DMS153 (cell line): ENCODE measurements around the gene EPS8L2.
"Not testable (repeated sequence)": the region's sequence is repeated elsewhere in the genome, so short reads cannot be mapped to it uniquely, and the experiment has no call there.

Experiments
- DNase-seq: peaks from one replicate; lab custom pipeline; 2025; lab: John Stamatoyannopoulos, UW

EPS8L2 gene

GRCh38 chr11:726278-727220 lies 20.5 kb downstream of the EPS8L2 start:
- DNase-seq, result peak; percentile 75

DNA sequence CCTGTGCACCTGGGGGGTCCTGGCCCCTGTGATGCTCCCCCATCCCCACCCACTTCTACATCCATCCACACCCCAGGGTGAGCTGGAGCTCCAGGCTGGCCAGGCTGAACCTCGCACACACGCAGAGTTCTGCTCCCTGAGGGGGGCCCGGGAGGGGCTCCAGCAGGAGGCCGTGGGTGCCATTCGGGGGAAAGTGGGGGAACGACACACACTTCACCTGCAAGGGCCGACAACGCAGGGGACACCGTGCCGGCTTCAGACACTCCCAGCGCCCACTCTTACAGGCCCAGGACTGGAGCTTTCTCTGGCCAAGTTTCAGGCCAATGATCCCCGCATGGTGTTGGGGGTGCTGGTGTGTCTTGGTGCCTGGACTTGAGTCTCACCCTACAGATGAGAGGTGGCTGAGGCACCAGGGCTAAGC lies 21.3 kb downstream of the EPS8L2 start:
- no peak for DNase-seq

- DNase-seq, result peak; percentile 57
Observed at GRCh38 chr11:727859-728748, 22.1 kb downstream of the EPS8L2 start.

- no peak for DNase-seq
Observed at GRCh38 chr11:728901-729491, 23.0 kb downstream of the EPS8L2 start.

- DNase-seq, result no peak
Observed at GRCh38 chr11:729492-730074, 23.6 kb downstream of the EPS8L2 start.

DNA sequence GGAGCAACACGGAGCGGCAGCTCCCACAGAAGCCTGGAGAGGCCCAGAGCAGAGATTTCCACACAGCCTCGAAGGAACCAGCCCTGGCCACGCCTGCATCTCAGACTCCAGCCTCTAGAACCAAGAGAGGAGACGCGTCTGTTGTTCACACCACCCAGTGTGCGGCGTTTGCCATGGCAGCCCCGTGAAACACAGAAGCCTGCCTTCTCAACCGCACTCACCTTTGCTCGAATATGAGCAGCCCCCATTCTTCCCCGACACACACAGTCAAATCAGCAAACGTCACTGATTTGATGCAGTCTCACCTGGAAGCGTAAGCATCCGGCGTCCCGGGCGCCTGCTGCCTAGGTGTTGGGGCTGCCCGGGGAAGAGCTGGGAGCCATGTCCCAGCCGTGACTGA lies 27.0 kb downstream of the EPS8L2 start:
- no peak for DNase-seq

- DNase-seq, result not testable (repeated sequence)
Observed at GRCh38 chr11:734541-734940, 28.5 kb downstream of the EPS8L2 start.

- no peak for DNase-seq
Observed at GRCh38 chr11:737366-737765, 31.3 kb downstream of the EPS8L2 start.

- DNase-seq, result not testable (repeated sequence)
Observed at GRCh38 chr11:737899-738298, 31.9 kb downstream of the EPS8L2 start.

- no peak for DNase-seq
Observed at GRCh38 chr11:742156-742546, 36.1 kb downstream of the EPS8L2 start.

- DNase-seq, result no peak
Observed at GRCh38 chr11:742571-743201, 36.7 kb downstream of the EPS8L2 start.

DNA sequence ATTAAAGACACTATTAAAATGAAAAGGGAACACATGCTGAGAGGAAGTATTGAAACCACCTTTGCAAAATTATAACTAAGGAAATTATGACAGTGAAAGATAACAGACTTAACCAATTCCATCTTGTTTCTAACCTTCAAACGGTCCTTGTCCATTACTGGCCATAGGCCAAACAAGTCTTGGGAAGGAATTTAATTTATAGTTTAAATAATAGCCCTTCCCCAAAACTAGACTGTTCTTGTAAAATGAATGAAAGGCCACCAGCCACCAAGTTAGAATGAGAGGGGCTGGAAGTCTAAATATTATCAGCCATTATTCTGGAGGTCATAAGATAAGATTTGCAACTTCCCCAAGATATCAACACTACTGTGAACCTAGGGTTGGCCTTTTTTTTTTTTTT lies 39.4 kb downstream of the EPS8L2 start:
- DNase-seq, result no peak

DNA sequence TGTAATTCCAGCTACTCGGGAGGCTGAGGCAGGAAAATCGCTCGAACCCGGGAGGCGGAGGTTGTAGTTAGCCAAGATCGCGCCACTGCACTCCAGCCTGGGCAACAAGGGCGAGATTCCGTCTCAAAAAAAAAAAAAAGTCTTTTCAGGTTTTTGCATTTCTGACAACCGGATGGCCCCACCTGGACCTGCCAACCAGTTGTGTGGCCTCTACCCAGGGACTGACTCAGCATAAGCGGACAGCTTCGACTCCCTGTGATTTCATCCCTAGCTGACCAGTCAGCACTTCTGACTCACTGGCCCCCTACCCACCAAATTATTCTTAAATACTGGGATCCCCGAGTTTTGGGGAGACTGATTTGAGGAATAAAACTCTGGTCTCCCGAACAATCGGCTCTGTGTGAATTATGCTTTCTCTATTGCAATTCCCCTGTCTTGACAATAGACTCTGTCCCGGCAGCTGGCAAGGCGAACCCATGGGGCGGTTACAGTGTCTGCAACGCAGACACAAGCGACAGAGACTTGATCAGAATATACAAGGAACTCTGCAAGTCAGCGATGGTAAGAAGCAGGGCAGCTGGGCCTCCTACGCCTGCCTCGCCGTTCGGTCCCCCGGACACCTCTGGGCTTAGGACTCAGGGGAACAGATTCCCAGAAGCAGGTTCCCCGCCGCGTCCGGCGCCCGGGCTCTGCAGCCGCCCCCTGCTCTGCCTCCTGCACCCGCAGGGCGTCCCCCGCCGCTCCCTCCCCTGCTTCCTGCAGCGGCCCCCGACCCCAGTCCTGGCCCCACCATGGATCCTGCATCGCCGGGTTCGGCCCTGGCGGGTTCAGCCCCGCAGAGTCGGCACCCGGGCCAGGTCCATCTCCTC lies 40.5 kb downstream of the EPS8L2 start:
- DNase-seq, result no peak

DNA sequence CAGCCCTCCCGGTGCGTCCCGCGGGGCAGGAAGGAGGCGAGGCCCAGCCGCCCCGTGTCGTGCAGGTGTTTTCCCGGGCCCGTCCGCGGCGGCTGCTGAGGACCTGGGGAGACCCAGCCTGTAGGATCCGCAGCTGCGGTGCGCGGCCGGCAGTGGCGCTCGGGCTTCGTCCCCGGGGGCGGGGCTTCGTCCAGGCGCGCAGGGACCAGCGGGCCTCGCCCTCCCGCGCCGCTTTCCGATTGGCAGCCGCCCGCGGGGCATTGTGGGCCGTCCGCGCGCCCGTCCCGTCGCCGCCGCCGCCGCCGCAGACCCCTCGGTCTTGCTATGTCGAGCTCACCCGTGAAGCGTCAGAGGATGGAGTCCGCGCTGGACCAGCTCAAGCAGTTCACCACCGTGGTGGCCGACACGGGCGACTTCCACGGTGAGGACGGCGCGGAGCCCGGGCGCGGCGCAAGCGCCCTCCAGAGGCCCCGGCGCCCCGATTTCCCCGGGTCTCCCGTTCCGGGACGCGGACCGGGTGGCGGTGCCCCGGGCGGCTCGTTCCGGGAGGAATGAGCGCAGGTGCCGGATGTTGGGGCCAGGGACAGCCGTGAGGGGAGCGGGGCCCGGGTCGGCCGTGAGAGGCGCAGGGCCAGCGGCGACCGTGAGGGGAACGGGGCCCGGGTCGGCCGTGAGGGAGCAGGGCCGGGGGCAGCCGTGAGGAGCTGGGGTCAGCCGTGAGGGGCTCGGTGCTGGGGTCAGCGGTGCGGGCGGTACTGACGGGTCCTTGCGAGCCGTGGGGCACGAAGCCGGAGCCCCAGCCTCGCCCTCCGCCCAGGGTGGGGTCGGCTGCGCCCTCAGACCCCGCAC lies 41.4 kb downstream of the EPS8L2 start, which contains the start of gene TALDO1:
TSS of gene TALDO1 (plus strand) at position 307 of the 849 bp plus-strand sequence. CDS start at position 325, 18 bp downstream.
- peak; percentile 76 for DNase-seq

GRCh38 chr11:748007-748359 lies 42.0 kb downstream of the EPS8L2 start:
- no peak for DNase-seq

- no peak for DNase-seq
Observed at GRCh38 chr11:749731-750130, 43.7 kb downstream of the EPS8L2 start.

GRCh38 chr11:760236-760635 lies 54.2 kb downstream of the EPS8L2 start:
- DNase-seq, result no peak

DNA sequence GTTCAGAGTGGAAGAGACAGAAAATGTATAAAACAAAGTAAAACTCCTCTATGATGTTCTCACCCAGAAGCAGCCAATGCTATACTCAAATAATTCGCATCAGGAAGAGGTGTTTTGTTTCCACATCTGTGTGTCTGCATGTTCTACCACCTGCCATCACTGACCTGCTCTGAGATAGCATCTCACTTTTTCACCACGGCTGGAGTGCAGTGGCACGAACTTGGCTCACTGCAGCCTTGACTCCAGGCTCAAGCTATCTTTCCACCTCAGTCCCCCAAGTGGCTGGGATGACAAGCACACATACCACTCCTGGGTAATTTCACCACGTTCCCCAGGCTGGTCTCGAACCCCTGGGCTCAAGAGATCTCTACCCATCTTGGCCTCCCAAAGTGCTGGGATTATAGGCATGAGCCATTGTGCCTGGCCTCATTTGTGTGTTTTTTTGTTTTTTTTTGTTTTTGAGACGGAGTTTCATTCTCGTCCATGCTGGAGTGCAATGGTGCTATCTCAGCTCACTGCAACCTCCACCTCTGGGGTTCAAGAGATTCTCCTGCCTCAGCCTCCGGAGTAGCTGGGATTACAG lies 55.6 kb downstream of the EPS8L2 start:
- no peak for DNase-seq

DNA sequence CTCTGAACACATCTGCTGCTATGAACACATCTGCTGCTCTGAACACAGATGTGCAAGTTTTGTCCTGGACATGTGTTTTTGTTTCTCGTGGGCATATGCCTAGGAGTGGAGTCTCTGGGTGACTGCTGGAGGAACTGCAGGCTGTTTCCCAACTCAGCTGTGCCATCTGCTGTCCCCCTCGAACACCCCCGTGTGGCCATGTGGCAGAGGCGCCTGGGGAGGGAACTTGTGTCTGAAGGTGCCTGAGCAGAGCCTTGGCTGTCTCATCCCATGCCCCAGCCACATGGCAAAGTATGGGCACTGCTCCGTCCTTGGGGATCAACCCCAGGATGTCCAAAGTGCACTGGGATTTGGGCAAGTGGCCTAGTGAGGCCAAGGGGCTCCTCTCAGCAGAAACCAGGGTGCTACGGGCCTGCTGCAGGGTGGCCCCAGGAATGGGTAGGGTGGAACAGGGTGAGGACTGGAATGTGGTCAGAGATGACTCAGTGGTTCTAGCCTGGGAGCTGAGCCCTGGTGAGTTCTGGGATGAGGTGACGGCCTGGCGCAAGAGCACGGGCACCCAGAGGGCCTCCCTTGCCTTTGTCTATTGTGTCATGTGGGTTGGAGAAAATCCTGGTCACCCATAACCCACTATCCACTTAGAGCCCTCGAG lies 56.5 kb downstream of the EPS8L2 start:
- DNase-seq, result no peak
